Measurements from ENCODE around the gene EYS. TPM values are rescaled to one million over a fixed set of nuclear protein-coding genes. Genes with fewer than 3 reads are reported as not detected.

The EYS gene
- total and polyA plus RNA-seq, 9 of the 15 experiments (the other 6 are each of a cell fraction or from before 2014, with no cell fraction given): 0.03 to 0.36 (median 0.10) TPM; not detected in 2

GRCh38 chr6:63797721-63798120 lies 1909.3 kb downstream of the EYS start (continued):
- TF ChIP-seq VEZF1 (CRISPR knock-in tag; IDR thresholded peaks at IDR 0.05): no peak
- no peak for TF ChIP-seq ZNF561 (CRISPR knock-in tag; conservative IDR thresholded peaks at IDR 0.05)
- no peak for TF ChIP-seq NELFE (IDR thresholded peaks at IDR 0.05; ENCODE audit: insufficient read depth, insufficient read length)

- intact Hi-C loops (cut with micrococcal nuclease): no loop called here
- H3K4me2 ChIP-seq (ENCODE audit: insufficient read depth, low read length): no peak overlapping the region
- DNase-seq (ENCODE audit: extremely low read depth in 1 of 4, low spot score in 3 of 4): no peak
- no peak for FAIRE-seq
- H3K4me1 ChIP-seq (replicated peaks in 1 of 2; ENCODE audit: control insufficient read depth in 2 of 2, insufficient read depth in 2 of 2, low read length in 2 of 2): no peaks in the 10 kb centered on the region
- no peaks in the 10 kb centered on the region for H3K9me3 ChIP-seq (replicated peaks; ENCODE audit: control insufficient read depth, insufficient read depth, low read depth, low read length)
- in situ Hi-C loops (cut with MboI): no loop called here
- H3K9ac ChIP-seq (ENCODE audit: insufficient read depth in 1 of 2, low read depth in 2 of 2, low read length in 2 of 2): no peak overlapping the region
- POLR2A ChIA-PET: no interaction called here
- H4K20me1 ChIP-seq (replicated peaks; ENCODE audit: control insufficient read depth, insufficient read depth, low read length): no peaks in the 10 kb centered on the region
- H3K9me1 ChIP-seq (ENCODE audit: control insufficient read depth, insufficient read depth, low read length): no peaks in the 10 kb centered on the region
- H3K27me3 ChIP-seq (ENCODE audit: control insufficient read depth in 2 of 2, insufficient read depth in 2 of 2, low read length in 2 of 2): no peaks in the 10 kb centered on the region
- ATAC-seq: no peak
- H3K36me3 ChIP-seq (ENCODE audit: control insufficient read depth, insufficient read depth, low read length): no peaks in the 10 kb centered on the region
- no peak overlapping the region for H2AFZ ChIP-seq (ENCODE audit: low read depth, low read length)
- no TSS peak for BruUV-seq (replicated peaks)
- no peak overlapping the region for H3K4me3 ChIP-seq
- WGBS (ENCODE audit: insufficient coverage, low coverage, missing lambda C conversion rate): 5% methylated on average over 3 of the region's 3 CpGs
- CTCF ChIA-PET (ENCODE audit: low intra/inter-chr PET ratio): no interaction called here
- no peak overlapping the region for H3K27ac ChIP-seq (ENCODE audit: extremely low read depth, low read depth, low read length)
- H3K79me2 ChIP-seq (ENCODE audit: control insufficient read depth, insufficient read depth, low read length): no peaks in the 10 kb centered on the region
- TF ChIP-seq TCF3 (CRISPR knock-in tag; IDR thresholded peaks at IDR 0.05): no peak
- no peak for TF ChIP-seq ZBTB1 (CRISPR knock-in tag; IDR thresholded peaks at IDR 0.05; ENCODE audit: borderline replicate concordance, low read depth)
- TF ChIP-seq ZNF609 (CRISPR knock-in tag; IDR thresholded peaks at IDR 0.05; ENCODE audit: borderline replicate concordance): no peak
- TF ChIP-seq CBFA2T3 (IDR thresholded peaks at IDR 0.05): no peak
- TF ChIP-seq SPI1 (IDR thresholded peaks at IDR 0.05; ENCODE audit: borderline replicate concordance, low read depth, low read length): no peak
- TF ChIP-seq VEZF1 (CRISPR knock-in tag; IDR thresholded peaks at IDR 0.05): no peak
These were observed 1911.2 kb downstream of the EYS start for GRCh38 chr6:63795826-63796225.
